HUES6 (cell line): ENCODE results near the gene SUMO3.

Experiments used
- H3K27ac ChIP-seq: 2 replicates; pipeline ENCODE4 v1.7.0; 2013; ENCODE audit warnings: low read depth, mild to moderate bottlenecking, low read length, inconsistent platforms
- H3K27me3 ChIP-seq: 2 replicates; pipeline ENCODE4 v1.6.1; 2013; ENCODE audit warnings: low read length; ENCODE audit not compliant: control insufficient read depth, insufficient read depth
- H3K36me3 ChIP-seq: 2 replicates; pipeline ENCODE4 v1.6.1; 2013; ENCODE audit warnings: low read length; ENCODE audit not compliant: control insufficient read depth, insufficient read depth
- H3K4me1 ChIP-seq: 2 replicates; pipeline ENCODE4 v1.6.1; 2013; ENCODE audit warnings: low read length; ENCODE audit not compliant: control insufficient read depth, insufficient read depth
- H3K4me3 ChIP-seq: 2 replicates; pipeline ENCODE4 v1.5.1; 2013; ENCODE audit warnings: low read depth, low read length
- H3K9ac ChIP-seq: one replicate; pipeline ENCODE4 v1.6.1; 2013; ENCODE audit warnings: mild to moderate bottlenecking, low read length
- H3K9me3 ChIP-seq: 2 replicates; pipeline ENCODE4 v1.6.1; 2013; ENCODE audit warnings: low read depth, low read length; ENCODE audit not compliant: control insufficient read depth, insufficient read depth

Gene SUMO3

GRCh38 chr21:44854664-44855446 lies 37.0 kb upstream of the SUMO3 start:
- Histone ChIP-seq H3K27me3 (no peaks in the 10 kb centered on the region), H3K36me3 (peaks cover 97% of the 10 kb centered on the region), H3K9ac (no peak overlapping the region), H3K4me1 (no peaks in the 10 kb centered on the region), H3K4me3 (no peak overlapping the region), H3K9me3 (no peaks in the 10 kb centered on the region), H3K27ac (no peak overlapping the region)

- Histone ChIP-seq H3K4me1 (no peaks in the 10 kb centered on the region), H3K27ac (no peak overlapping the region), H3K27me3 (no peaks in the 10 kb centered on the region), H3K9me3 (no peaks in the 10 kb centered on the region), H3K4me3 (no peak overlapping the region), H3K36me3 (peaks cover 97% of the 10 kb centered on the region), H3K9ac (no peak overlapping the region)
Measured at GRCh38 chr21:44854391-44854663, 36.5 kb upstream of the SUMO3 start.

DNA sequence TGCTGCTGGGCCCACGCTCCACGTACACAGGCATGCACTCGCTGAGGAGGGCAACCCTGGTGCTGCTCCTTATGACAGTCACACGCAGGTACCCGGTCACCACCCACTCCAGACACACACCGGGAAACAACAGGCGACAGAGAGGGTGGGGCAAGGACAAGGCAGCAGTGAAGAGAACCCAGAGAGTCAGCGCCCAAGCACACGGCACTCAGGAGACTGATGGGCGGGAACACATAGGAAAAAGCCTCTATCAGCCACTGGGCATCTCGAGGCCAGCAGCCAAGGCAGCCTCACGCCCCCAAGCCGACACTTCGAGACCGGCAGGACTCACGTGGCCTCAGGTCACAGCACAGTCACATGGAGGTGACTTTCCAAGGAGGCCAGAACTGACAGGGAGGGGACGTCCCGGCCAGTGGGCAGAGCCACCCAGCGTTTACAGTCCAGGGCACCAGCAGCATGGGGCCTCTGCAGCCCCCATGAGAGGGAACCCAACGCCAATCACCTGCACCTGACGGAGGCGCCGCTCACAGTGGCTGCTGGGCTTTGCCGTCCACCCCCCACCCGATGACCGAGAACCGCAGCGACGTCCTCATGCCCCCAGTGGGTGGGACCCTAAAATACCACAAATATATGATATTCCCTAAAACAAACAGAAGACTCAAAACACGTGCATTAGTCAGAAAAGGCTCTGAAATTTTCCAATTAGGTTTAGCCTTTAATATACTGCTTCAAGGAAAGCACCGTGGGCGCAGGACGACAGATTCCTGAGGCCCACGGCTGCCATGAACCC lies 35.9 kb upstream of the SUMO3 start:
- H3K9ac ChIP-seq, result no peak overlapping the region
- H3K36me3 ChIP-seq, result peaks cover 97% of the 10 kb centered on the region
- H3K27ac ChIP-seq, result no peak overlapping the region
- no peak overlapping the region for H3K4me3 ChIP-seq
- no peaks in the 10 kb centered on the region for H3K27me3 ChIP-seq
- no peaks in the 10 kb centered on the region for H3K4me1 ChIP-seq
- H3K9me3 ChIP-seq, result no peaks in the 10 kb centered on the region

- H3K9ac ChIP-seq, result no peak overlapping the region
- H3K9me3 ChIP-seq, result no peaks in the 10 kb centered on the region
- peaks cover 9% of the 10 kb centered on the region for H3K4me1 ChIP-seq
- H3K27ac ChIP-seq, result no peak overlapping the region
- peaks cover 72% of the 10 kb centered on the region for H3K36me3 ChIP-seq
- no peak overlapping the region for H3K4me3 ChIP-seq
- no peaks in the 10 kb centered on the region for H3K27me3 ChIP-seq
Measured at GRCh38 chr21:44850905-44851657, 33.2 kb upstream of the SUMO3 start.

DNA sequence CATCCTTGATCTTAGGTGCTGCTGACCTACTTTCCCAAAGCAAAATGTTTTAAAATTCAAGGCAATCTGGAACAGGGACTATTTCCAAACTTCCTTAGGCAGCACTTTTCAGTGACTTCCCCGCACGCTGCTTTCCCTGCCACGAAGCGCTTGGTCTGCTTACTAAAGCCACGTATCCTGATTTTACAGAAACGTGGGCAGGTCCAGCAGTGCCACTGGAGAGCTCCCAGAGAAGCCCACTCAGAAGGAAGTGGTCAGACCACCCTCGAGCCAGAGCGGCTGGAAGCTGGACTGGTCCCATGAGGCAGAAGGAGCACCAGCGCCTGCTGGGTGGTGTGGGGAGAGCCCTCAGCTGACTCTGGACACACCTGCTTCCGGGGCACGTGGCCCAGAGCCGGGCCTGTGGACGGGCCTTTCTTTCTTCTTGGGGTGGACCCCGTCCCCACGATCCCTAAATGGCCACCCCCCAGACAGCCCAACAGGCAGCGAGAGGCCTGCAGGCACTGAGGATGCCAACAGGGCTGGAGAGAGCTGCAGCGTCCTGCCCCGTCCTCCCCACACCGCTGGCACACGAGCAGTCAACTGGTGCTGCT lies 32.4 kb upstream of the SUMO3 start:
- no peak overlapping the region for H3K27ac ChIP-seq
- peaks cover 64% of the 10 kb centered on the region for H3K36me3 ChIP-seq
- no peaks in the 10 kb centered on the region for H3K27me3 ChIP-seq
- no peak overlapping the region for H3K9ac ChIP-seq
- H3K4me3 ChIP-seq, result no peak overlapping the region
- no peaks in the 10 kb centered on the region for H3K9me3 ChIP-seq
- H3K4me1 ChIP-seq, result peaks cover 12% of the 10 kb centered on the region

- peaks cover 58% of the 10 kb centered on the region for H3K36me3 ChIP-seq
Measured at GRCh38 chr21:44849616-44850130, 31.8 kb upstream of the SUMO3 start.

DNA sequence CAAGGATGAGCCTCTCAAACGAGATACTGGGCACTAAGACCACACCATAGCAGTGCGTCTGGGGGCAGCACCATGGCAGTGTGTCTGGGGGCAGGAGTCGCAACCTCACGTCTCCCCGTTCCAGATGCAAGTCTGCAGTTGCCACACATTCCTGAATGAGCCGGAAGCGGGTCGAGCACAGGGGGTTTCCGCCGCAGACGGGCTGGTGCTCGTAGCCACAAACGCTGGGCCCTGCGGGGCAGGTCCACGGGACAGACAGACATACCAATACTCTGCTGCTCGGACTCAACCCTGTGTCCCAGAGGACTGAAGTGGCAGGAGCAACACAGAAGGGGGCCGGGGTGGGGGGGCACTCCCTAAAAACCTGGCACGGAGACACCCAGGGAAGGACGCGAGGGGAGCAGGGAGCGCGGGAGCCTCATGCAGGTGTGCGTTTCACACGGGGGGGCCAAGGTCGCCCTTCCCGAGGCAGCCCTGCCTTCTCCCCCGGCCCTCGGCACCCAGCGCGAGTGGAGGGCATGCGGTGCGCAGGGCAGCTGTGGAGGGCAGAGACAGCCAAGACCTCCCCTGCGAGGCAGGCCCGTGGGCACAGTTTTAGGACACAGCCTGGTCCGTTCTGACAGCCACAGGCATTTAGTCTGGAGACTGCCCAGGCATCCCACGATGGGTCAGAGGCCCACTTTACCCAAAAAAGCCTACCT lies 31.1 kb upstream of the SUMO3 start:
- peaks cover 51% of the 10 kb centered on the region for H3K36me3 ChIP-seq
- no peak overlapping the region for H3K27ac ChIP-seq
- H3K4me1 ChIP-seq, result peaks cover 18% of the 10 kb centered on the region

More at GRCh38 chr21:44849616-44850130, 31.8 kb upstream of the SUMO3 start:
- H3K27me3 ChIP-seq, result no peaks in the 10 kb centered on the region
- H3K9ac ChIP-seq, result no peak overlapping the region
- H3K9me3 ChIP-seq, result no peaks in the 10 kb centered on the region
- H3K4me3 ChIP-seq, result no peak overlapping the region
- no peak overlapping the region for H3K27ac ChIP-seq
- H3K4me1 ChIP-seq, result peaks cover 13% of the 10 kb centered on the region

GRCh38 chr21:44847261-44848056 lies 29.6 kb upstream of the SUMO3 start:
- Histone ChIP-seq H3K9me3 (no peaks in the 10 kb centered on the region), H3K4me1 (peaks cover 18% of the 10 kb centered on the region), H3K27me3 (no peaks in the 10 kb centered on the region), H3K4me3 (no peak overlapping the region), H3K9ac (no peak overlapping the region), H3K27ac (no peak overlapping the region), H3K36me3 (peaks cover 39% of the 10 kb centered on the region)

More for the DNA sequence above, 31.1 kb upstream of the SUMO3 start:
- Histone ChIP-seq H3K9ac (no peak overlapping the region), H3K9me3 (no peaks in the 10 kb centered on the region), H3K4me3 (no peak overlapping the region), H3K27me3 (no peaks in the 10 kb centered on the region)

DNA sequence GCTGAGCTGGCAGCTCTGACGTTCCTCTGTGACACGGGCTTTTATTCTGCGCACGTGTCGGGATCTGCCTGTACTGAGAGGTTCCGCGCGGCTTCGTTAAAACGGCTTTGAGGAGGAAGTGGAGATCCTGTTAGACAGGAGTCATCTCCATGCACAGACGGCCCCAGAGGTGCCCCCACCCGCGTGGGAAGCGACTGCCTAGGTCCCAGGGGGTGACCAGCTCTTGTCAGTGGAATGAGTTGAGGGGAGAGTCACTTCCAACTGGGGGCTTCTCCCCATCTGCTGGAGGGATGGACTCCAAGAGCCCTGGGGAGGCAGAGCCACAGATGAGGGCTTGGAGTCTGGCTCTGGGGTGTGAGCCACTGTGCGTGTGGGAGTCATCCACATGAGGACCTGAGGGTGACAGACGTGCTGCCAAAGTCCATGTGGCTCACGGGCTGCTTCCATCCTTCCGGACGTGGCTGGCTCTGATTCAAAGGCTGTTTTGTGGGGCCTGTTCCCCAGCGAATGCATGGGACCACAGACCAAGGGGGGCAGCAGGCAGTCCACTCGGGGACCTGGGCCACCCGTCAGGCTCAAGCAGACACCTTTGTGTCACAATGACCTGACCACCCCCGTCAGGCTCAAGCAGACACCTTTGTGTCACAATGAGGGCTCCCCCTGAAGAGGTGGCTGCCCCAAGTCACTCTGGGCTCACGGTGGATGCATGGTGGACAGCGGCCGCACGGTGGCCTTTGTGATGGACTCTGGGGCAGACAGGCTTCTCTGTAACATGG lies 28.8 kb upstream of the SUMO3 start:
- Histone ChIP-seq H3K9ac (no peak overlapping the region), H3K4me3 (peak overlapping the region; percentile 46; the same call in 1 of the 2 replicates), H3K27ac (no peak overlapping the region), H3K4me1 (peaks cover 18% of the 10 kb centered on the region), H3K9me3 (no peaks in the 10 kb centered on the region), H3K27me3 (no peaks in the 10 kb centered on the region), H3K36me3 (peaks cover 31% of the 10 kb centered on the region)
